Stomach smooth muscle (tissue), 2 donors: ENCODE data around the gene POR.
"Not testable (repeated sequence)": the region's sequence is repeated elsewhere in the genome, so short reads cannot be mapped to it uniquely, and the experiment has no call there.

ENCODE experiments used
- H3K27ac ChIP-seq: one replicate; pipeline ENCODE4 v1.7.0; 2013; ENCODE audit warnings: mild to moderate bottlenecking, low read length, inconsistent platforms
- H3K27me3 ChIP-seq, 2 donors: one replicate each; pipeline ENCODE4 v1.7.0; 2013; ENCODE audit warnings: low read length in 2 of 2; ENCODE audit not compliant: insufficient read depth in 2 of 2, control insufficient read depth in 1 of 2
- H3K36me3 ChIP-seq, 2 donors: one replicate each; pipeline ENCODE4 v1.7.0; 2013; ENCODE audit warnings: low read length in 2 of 2; ENCODE audit not compliant: control insufficient read depth in 2 of 2, insufficient read depth in 2 of 2
- H3K4me1 ChIP-seq: one replicate; pipeline ENCODE4 v1.7.0; 2013; ENCODE audit warnings: low read length; ENCODE audit not compliant: control insufficient read depth, insufficient read depth
- H3K4me3 ChIP-seq, 2 donors: one replicate each; pipeline ENCODE4 v1.7.0; 2013; ENCODE audit warnings: low read length in 2 of 2
- H3K9ac ChIP-seq, 2 donors: one replicate each; pipeline ENCODE4 v1.7.0; 2013; ENCODE audit warnings: low read length in 2 of 2, mild to moderate bottlenecking in 1 of 2
- H3K9me3 ChIP-seq, 2 donors: one replicate each; pipeline ENCODE4 v1.7.0; 2013; ENCODE audit warnings: low read length in 2 of 2; ENCODE audit not compliant: control insufficient read depth in 2 of 2
- donor health status: healthy.
- donor health status: Pancreatic carcinoma.

POR gene

DNA sequence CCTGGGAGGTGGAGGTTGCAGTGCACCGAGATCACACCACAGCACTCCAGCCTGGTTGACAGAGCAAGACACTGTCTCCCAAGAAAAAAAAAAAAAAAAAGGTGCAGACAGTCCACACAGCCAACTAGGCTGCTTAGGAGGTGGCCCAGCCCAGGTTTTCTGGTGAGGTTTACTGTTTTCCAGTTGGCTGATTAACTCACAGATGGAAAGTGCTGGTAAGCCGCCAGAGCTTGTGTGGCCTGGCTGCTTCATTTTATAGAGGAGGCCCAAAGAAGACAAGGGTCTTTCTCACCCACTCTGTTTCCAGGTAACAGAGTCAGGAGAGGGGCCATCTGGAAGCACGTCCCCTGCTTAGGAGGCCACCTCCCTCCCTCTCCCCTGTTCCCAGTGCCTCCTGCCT lies 29.9 kb upstream of the POR start:
- Histone ChIP-seq H3K27me3 (no peaks in the 10 kb centered on the region), H3K9me3 (no peaks in the 10 kb centered on the region), H3K9ac (no peak overlapping the region), H3K36me3 (peaks cover 26 to 45% of the 10 kb centered on the region in 2 donors), H3K27ac (no peak overlapping the region), H3K4me1 (peaks cover 13% of the 10 kb centered on the region), H3K4me3 (no peak overlapping the region)

DNA sequence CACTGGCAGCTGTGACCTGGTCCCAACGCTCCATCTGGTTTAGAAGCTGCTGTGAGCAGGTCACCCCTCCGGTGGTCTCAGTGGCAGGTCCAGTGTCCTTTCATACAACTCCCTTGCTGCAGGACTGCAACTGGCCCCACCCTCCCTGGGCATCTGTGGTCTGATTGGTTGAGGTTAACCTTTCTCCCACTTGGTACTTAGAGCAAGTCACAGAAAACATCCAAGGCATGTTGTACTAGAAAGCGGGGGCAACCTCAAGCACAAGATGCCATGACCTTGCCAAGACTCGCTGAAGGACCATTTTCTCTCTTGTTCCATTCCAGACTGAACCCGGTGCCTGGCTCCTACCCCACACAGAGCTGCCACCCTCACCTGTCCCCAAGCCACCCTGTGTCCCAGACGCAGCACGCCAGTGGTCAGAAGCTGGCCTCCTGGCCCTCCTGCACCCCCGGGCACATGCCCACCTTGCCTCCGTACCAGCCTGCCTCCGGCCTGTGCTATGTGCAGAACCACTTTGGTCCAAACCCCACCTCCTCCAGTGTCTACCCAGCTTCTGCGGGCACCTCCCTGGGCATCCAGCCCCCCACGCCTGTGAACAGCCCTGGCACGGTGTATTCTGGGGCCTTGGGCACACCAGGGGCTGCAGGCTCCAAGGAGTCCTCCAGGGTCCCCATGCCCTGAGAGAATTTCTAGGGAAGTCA lies 27.1 kb upstream of the POR start:
- H3K27ac ChIP-seq: no peak overlapping the region
- no peaks in the 10 kb centered on the region for H3K27me3 ChIP-seq
- peaks cover 18 to 31% of the 10 kb centered on the region in 2 donors for H3K36me3 ChIP-seq
- H3K9me3 ChIP-seq: no peaks in the 10 kb centered on the region
- H3K9ac ChIP-seq: no peak overlapping the region
- H3K4me3 ChIP-seq: no peak overlapping the region
- H3K4me1 ChIP-seq: peaks cover 8% of the 10 kb centered on the region

GRCh38 chr7:75888464-75889222 lies 26.3 kb upstream of the POR start:
- Histone ChIP-seq H3K36me3 (peaks cover 13 to 26% of the 10 kb centered on the region in 2 donors), H3K9ac (no peak overlapping the region), H3K27me3 (no peaks in the 10 kb centered on the region), H3K4me3 (no peak overlapping the region), H3K9me3 (no peaks in the 10 kb centered on the region), H3K4me1 (peaks cover 13% of the 10 kb centered on the region), H3K27ac (no peak overlapping the region)

DNA sequence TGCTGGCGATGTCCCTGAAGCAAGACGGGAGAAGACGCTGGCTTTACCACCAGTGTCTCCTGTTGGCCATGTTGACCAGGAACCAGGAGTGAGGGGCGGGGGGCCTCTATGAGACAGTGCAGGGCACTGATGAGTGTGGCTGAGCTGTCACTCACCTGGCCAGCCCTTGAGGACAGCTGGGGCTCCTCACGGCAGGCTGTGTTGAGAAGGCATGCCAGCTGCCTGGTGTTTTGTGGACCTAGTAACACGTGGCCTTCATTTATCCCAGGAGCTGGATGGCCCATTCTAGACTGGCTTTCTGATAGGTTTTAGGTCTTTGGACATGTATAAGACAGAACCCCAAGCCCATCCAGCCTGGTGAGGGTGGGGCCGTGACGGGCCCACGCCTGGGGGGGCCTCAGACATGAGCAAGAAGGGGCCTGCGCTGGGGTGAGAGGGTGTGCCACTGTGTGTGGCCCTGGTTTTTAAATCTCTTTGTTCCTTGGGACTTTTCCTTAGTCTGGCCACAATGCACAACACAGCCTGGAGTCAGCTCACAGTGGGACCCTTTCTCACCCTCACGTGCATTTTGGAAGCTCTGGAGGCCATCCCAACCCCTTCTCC lies 25.6 kb upstream of the POR start:
- Histone ChIP-seq H3K27me3 (no peaks in the 10 kb centered on the region), H3K36me3 (peaks cover 10 to 23% of the 10 kb centered on the region in 2 donors), H3K4me1 (peaks cover 13% of the 10 kb centered on the region), H3K4me3 (no peak overlapping the region), H3K9ac (no peak overlapping the region), H3K27ac (no peak overlapping the region), H3K9me3 (no peaks in the 10 kb centered on the region)

DNA sequence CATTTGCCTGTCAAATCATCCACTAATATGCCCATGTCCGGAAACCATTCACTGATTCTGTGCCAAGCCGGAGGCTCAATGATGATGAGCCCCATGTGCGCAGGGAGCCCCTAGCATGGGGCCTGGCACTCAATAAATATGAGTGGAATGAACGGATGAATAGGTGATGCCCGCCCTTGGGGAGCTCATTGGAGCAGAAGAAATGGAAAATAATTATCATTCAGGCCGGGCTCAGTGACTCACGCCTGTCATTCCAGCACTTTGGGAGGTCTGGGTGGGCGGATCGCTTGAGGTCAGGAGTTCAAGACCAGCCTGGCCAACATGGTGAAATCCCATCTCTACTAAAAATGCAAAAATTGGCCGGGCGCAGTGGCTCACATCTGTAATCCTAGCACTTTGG lies 25.1 kb upstream of the POR start:
- H3K27ac ChIP-seq: no peak overlapping the region
- H3K4me1 ChIP-seq: peaks cover 13% of the 10 kb centered on the region
- H3K27me3 ChIP-seq: no peaks in the 10 kb centered on the region
- no peaks in the 10 kb centered on the region for H3K9me3 ChIP-seq
- H3K4me3 ChIP-seq: no peak overlapping the region
- H3K9ac ChIP-seq: no peak overlapping the region
- H3K36me3 ChIP-seq: peaks cover 8 to 19% of the 10 kb centered on the region in 2 donors

DNA sequence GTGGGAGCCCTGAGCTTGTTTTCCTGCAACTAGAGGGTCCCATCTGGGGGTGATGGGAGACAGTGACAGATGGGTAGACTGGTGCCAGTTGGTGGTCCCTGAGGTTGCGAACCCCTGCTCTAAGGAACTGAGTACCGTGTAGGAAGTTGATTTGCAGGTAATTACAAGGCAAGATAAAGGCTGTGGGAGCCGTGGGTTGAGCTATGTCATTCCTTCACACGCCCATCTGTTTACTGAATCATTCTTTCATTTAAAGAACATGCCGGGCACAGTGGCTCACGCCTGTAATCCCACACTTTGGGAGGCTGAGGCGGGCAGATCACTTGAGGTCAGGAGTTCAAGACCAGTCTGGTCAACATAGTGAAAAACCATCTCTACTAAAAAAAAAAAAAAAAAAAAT lies 23.7 kb upstream of the POR start:
- H3K9me3 ChIP-seq, H3K27me3 ChIP-seq, H3K9ac ChIP-seq, H3K27ac ChIP-seq, H3K4me3 ChIP-seq: not testable (repeated sequence)
- Histone ChIP-seq H3K36me3 (peaks cover 0 to 11% of the 10 kb centered on the region in 2 donors), H3K4me1 (peaks cover 13% of the 10 kb centered on the region)

- H3K4me3 ChIP-seq: no peak overlapping the region
- H3K4me1 ChIP-seq: peaks cover 13% of the 10 kb centered on the region
- H3K27me3 ChIP-seq: no peaks in the 10 kb centered on the region
- peaks cover 0 to 11% of the 10 kb centered on the region in 2 donors for H3K36me3 ChIP-seq
- no peak overlapping the region for H3K27ac ChIP-seq
- H3K9ac ChIP-seq: no peak overlapping the region
- no peaks in the 10 kb centered on the region for H3K9me3 ChIP-seq
These were observed 23.0 kb upstream of the POR start for GRCh38 chr7:75891815-75892411.

- Histone ChIP-seq H3K27me3 (no peaks in the 10 kb centered on the region), H3K4me1 (peaks cover 13% of the 10 kb centered on the region), H3K27ac (no peak overlapping the region), H3K9ac (no peak overlapping the region), H3K4me3 (peak overlapping the region in 1 of 2 donors; percentile 8), H3K36me3 (peaks cover 0 to 8% of the 10 kb centered on the region in 2 donors), H3K9me3 (no peaks in the 10 kb centered on the region)
These were observed 22.2 kb upstream of the POR start for GRCh38 chr7:75892634-75893272.

DNA sequence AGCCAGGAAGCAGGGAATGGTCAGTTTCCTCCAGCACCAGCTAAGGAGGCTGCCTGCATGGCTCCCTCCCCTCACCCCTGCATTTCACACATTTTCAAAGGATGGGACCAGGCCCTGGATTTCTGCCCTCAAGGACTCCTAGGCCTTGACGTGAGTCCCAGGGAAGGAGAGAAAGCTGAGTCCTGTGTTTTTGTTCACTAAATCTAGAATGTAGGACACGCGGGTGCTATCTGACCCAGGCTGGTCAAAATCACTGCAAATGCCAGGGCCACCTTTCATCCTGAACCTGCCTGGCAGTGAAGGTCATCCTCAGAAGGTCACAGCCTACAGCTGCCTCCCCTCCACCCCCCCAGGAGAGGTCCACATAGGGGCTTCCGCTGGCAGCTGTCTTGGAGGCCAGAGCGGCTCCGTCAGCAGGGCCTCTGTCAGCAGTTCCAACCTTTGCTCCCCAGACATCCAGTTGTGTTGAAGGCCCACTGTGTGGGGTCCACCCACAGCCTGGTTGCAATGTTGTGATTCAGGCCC lies 18.1 kb upstream of the POR start:
- Histone ChIP-seq H3K9me3 (no peaks in the 10 kb centered on the region), H3K4me1 (peaks cover 8% of the 10 kb centered on the region), H3K4me3 (no peak overlapping the region), H3K27me3 (no peaks in the 10 kb centered on the region), H3K9ac (no peak overlapping the region), H3K36me3 (peaks cover 0 to 2% of the 10 kb centered on the region in 2 donors), H3K27ac (no peak overlapping the region)

- peaks cover 2% of the 10 kb centered on the region for H3K4me1 ChIP-seq
- H3K27me3 ChIP-seq: no peaks in the 10 kb centered on the region
- H3K36me3 ChIP-seq: peaks cover 0 to 2% of the 10 kb centered on the region in 2 donors
- H3K4me3 ChIP-seq: no peak overlapping the region
- no peaks in the 10 kb centered on the region for H3K9me3 ChIP-seq
- no peak overlapping the region for H3K27ac ChIP-seq
- no peak overlapping the region for H3K9ac ChIP-seq
These were observed 14.2 kb upstream of the POR start for GRCh38 chr7:75900617-75901315.
